Type B pancreatic cell (in vitro differentiated cells): ENCODE measurements around the gene PTPN14. TPM values are rescaled to one million over a fixed set of nuclear protein-coding genes. Genes with fewer than 3 reads are reported as not detected.

Experiments
- DNase-seq: peaks from one replicate; pipeline ENCODE4 v3.0.0; 2021; ENCODE audit warnings: mixed read lengths; ENCODE audit not compliant: unreplicated experiment; ENCODE audit errors: extremely low spot score
- H3K27ac Mint-ChIP-seq: 2 replicates; pipeline ENCODE4 v1.8.0; 2021; ENCODE audit warnings: mild to moderate bottlenecking, mixed read lengths
- H3K27me3 Mint-ChIP-seq: 2 replicates; pipeline ENCODE4 v1.8.0; 2021; ENCODE audit warnings: mixed read lengths
- H3K36me3 Mint-ChIP-seq: 2 replicates; pipeline ENCODE4 v1.8.0; 2021; ENCODE audit warnings: mixed read lengths
- H3K4me1 Mint-ChIP-seq: one replicate; pipeline ENCODE4 v1.8.0; 2021; ENCODE audit warnings: mixed read lengths; ENCODE audit not compliant: unreplicated experiment
- H3K4me3 Mint-ChIP-seq: 2 replicates; pipeline ENCODE4 v1.8.0; 2021; ENCODE audit warnings: mild to moderate bottlenecking, mixed read lengths
- H3K9me3 Mint-ChIP-seq: 2 replicates; pipeline ENCODE4 v1.8.0; 2021; ENCODE audit warnings: mixed read lengths
- total RNA-seq: library from RNA; stranded (reverse); gene quantifications from 2 replicates; pipeline ENCODE4 v1.2.1, GENCODE V29; 2021; ENCODE audit warnings: low replicate concordance
- TF ChIP-seq, protein P1 (sequence below): fragments of 200-600 bp; sonication (generic); conservative IDR thresholded peaks from 2 replicates; pipeline ENCODE4 v1.5.0; 2021; ENCODE audit warnings: antibody characterized with exemption, mild to moderate bottlenecking

Gene PTPN14
- total RNA-seq, 1 donor from 2014 or later = 29.2 TPM

- TF ChIP-seq, protein P1, sequence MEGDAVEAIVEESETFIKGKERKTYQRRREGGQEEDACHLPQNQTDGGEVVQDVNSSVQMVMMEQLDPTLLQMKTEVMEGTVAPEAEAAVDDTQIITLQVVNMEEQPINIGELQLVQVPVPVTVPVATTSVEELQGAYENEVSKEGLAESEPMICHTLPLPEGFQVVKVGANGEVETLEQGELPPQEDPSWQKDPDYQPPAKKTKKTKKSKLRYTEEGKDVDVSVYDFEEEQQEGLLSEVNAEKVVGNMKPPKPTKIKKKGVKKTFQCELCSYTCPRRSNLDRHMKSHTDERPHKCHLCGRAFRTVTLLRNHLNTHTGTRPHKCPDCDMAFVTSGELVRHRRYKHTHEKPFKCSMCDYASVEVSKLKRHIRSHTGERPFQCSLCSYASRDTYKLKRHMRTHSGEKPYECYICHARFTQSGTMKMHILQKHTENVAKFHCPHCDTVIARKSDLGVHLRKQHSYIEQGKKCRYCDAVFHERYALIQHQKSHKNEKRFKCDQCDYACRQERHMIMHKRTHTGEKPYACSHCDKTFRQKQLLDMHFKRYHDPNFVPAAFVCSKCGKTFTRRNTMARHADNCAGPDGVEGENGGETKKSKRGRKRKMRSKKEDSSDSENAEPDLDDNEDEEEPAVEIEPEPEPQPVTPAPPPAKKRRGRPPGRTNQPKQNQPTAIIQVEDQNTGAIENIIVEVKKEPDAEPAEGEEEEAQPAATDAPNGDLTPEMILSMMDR = no peak
- H3K27me3 Mint-ChIP-seq = no peaks in the 10 kb centered on the region
- DNase-seq = no peak
- no peak overlapping the region for H3K4me3 Mint-ChIP-seq
- H3K4me1 Mint-ChIP-seq = peaks cover 6% of the 10 kb centered on the region
- H3K36me3 Mint-ChIP-seq = peaks cover 5% of the 10 kb centered on the region
- H3K9me3 Mint-ChIP-seq = peaks cover 5% of the 10 kb centered on the region
- no peak overlapping the region for H3K27ac Mint-ChIP-seq
Measured at GRCh38 chr1:214422137-214422671, 129.2 kb downstream of the PTPN14 start.

GRCh38 chr1:214420833-214421232, 130.6 kb downstream of the PTPN14 start:
- peaks cover 11% of the 10 kb centered on the region for H3K4me1 Mint-ChIP-seq
- H3K27me3 Mint-ChIP-seq = no peaks in the 10 kb centered on the region
- DNase-seq = no peak
- TF ChIP-seq, protein P1 = no peak
- peaks cover 5% of the 10 kb centered on the region for H3K36me3 Mint-ChIP-seq
- H3K4me3 Mint-ChIP-seq = no peak overlapping the region
- peaks cover 5% of the 10 kb centered on the region for H3K9me3 Mint-ChIP-seq
- H3K27ac Mint-ChIP-seq = no peak overlapping the region

GRCh38 chr1:214420341-214420740, 131.1 kb downstream of the PTPN14 start:
- Mint-ChIP-seq H3K4me1 (peaks cover 13% of the 10 kb centered on the region), H3K27me3 (no peaks in the 10 kb centered on the region), H3K9me3 (peaks cover 5% of the 10 kb centered on the region), H3K27ac (peak overlapping the region; percentile 14), H3K4me3 (no peak overlapping the region), H3K36me3 (peaks cover 5% of the 10 kb centered on the region)
- TF ChIP-seq, protein P1 = no peak
- no peak for DNase-seq

DNA sequence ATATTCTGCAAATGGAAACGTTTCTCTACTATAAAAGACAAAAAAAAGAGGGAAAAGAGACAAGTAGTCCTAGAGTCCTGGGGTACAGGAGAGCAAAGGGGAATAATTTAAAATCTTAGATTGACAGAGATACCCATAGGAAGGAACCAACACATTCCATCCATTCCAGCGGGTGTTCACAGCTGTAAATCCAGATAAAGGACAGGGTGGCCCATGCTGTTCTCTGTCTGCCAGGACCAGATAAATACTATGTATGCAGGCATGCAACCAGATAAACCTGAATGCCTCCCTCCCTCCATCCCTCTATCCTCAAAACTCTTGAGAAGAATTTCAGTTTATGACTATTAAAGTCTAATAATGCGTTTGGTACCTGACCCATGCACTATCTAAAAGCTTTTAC, 131.8 kb downstream of the PTPN14 start:
- DNase-seq = no peak
- peaks cover 5% of the 10 kb centered on the region for H3K36me3 Mint-ChIP-seq
- H3K27ac Mint-ChIP-seq = peak overlapping the region; percentile 14
- peaks cover 5% of the 10 kb centered on the region for H3K9me3 Mint-ChIP-seq
- H3K4me1 Mint-ChIP-seq = peaks cover 14% of the 10 kb centered on the region
- H3K4me3 Mint-ChIP-seq = no peak overlapping the region
- TF ChIP-seq, protein P1 = no peak
- H3K27me3 Mint-ChIP-seq = no peaks in the 10 kb centered on the region

- Mint-ChIP-seq H3K9me3 (peaks cover 5% of the 10 kb centered on the region), H3K27me3 (no peaks in the 10 kb centered on the region), H3K4me3 (no peak overlapping the region), H3K27ac (no peak overlapping the region), H3K36me3 (peaks cover 5% of the 10 kb centered on the region), H3K4me1 (peaks cover 14% of the 10 kb centered on the region)
- no peak for DNase-seq
- TF ChIP-seq, protein P1 = no peak
Measured at GRCh38 chr1:214418391-214418790, 133.0 kb downstream of the PTPN14 start.
